Dermis microvascular lymphatic vessel endothelial cell (primary cell): ENCODE data around the gene TLE4. TPM values are rescaled to one million over a fixed set of nuclear protein-coding genes. Genes with fewer than 3 reads are reported as not detected.
"Not testable (repeated sequence)": the region's sequence is repeated elsewhere in the genome, so short reads cannot be mapped to it uniquely, and the experiment has no call there.

Source experiments
- DNase-seq, 2 donors: peaks; one replicate each; pipeline versions ENCODE4 v3.0.0 to v3.0.0-alpha.2; 2010; ENCODE audit warnings: low read depth in 2 of 2
- total RNA-seq: library from RNA; depleted of rRNA; stranded (reverse); fragments of >200 nt; gene quantifications from 2 replicates; pipeline ENCODE4 v1.2.1, GENCODE V29; 2014

The TLE4 gene
- total RNA-seq, 1 donor from 2014 or later, result 14.0 TPM

- no peak for DNase-seq
Measured at GRCh38 chr9:79633558-79633957, 61.8 kb downstream of the TLE4 start.

DNA sequence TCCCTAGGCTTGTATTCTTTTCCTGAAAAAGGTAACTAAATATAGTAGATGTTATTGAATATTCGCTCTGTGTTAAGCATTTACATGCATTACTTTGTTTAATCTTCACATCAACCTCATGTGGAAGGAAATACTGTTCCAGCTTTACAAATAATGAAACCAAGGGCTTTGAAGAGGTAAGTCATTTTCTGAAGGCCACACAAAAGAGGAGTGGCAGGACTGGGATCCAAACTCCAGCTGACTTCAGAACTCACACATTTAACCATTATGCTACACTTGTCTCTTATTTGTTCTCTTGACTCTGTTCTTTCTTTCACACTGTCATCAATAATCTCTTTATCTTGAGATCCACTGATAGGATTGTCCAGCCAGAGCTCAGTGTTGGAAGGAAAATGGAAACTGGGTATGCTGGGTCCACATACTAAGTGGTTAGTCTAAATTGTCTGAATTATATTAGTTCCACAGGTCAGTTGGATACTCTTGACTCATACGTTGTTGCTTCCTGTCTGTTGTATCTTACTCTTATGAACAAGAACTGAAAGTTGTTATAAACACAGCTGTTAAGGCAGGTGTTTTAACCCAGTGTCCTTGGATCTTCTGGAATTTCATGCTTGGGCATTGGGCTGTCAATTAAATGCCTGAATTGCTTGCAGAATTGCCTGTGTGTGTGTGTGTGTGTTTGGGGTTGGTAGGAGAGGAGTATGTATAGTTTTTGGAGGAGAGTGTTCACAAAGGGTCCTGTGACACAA is 65.6 kb downstream of the TLE4 start:
- peak in 1 of 2 donors; percentile 55 for DNase-seq

GRCh38 chr9:79638806-79639205 is 67.0 kb downstream of the TLE4 start:
- no peak for DNase-seq

GRCh38 chr9:79639354-79639753 is 67.6 kb downstream of the TLE4 start:
- DNase-seq, result no peak

DNA sequence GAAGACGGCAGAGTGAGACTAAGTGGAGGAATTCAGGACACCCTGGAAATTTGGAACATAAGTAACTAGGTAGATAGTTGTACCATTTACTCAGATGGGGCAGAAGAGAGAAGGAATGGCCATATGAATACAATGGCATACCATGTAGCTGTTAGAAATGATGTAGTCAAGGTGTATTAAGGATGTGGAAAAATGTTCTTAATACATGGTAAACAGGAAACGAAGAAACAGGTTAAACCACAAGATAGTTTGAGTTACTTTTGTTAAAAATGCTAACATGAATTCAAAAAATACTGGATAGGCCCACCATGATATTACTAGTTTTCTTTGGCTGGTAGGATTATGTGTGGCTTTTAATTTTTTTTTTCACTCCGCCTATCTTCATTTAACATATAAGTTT is 68.3 kb downstream of the TLE4 start:
- not testable (repeated sequence) for DNase-seq

DNA sequence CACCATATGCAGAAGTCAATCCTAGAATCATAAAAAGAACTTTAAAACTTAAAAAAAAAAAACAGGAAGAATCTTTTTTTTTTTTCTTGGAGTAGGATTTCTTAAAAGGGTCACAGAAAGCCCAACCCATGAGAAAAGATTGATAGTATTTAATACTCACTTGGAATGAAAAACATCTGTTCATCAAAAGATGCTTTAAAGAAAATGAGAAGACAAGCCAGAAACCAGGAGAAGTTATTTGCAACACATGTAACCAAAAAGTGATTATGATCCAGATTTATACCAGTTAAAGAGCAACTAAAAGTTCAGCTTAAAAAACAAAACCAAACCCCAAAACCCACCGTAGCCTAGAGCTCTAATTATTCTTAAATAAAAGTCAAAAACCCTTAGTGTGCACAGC is 69.3 kb downstream of the TLE4 start:
- DNase-seq, result no peak

- DNase-seq, result no peak
Measured at GRCh38 chr9:79642671-79643070, 70.9 kb downstream of the TLE4 start.

DNA sequence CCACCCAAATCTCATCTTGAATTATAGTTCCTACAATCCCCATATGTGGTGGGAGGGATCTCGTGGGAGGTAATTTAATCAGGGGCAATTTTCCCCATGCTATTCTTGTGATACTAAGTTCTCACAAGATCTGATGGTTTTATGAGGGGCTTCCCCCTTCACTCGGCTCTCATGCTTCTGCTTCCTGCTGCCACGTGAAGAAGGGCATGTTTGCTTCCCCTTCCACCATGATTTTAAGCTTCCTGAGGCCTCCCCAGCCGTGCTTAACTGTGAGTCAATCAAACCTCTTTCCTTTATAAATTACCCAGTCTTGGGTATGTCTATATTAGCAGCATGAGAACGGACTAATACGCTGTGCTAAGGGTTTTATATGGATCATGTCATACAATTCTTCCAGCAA is 72.3 kb downstream of the TLE4 start:
- no peak for DNase-seq

DNA sequence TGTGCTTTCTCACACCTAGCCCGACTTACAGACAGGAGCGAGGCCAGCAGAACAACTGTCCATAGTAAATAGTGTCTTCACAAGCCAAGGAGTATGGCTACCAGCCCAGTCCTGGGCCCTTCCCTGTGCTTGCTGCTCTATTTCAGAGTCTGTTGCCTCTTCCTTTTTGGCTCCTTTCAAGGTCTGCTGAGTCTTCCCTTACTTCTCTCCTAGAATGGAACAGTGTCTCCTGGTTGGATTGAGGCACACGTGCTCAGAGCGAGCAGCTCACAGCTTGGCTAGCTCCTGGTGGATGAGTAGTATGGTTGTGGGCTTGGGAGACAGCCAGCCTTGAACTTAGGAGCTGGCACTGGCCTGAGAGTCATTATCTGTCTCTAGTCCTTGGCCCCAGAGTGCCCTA is 72.8 kb downstream of the TLE4 start:
- DNase-seq, result no peak

DNA sequence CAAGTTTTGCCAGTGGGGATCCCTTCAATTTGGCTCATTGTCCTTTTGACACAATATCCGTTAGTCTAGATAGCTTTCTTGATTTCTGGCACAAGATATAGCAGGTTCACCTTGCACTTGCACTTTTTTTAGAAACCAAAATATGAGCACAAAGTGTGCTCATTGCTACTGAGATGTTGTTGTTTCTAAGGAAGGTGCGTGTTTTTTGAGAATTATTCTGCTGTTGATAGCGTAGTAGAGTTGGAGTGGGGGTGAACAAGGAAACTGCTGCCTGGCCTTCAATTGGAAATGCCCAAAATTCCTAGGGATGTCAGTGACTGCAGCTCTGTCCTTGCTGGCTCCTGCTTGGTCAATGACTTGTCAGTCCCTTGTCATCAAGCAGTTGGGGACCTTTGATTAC is 73.3 kb downstream of the TLE4 start:
- no peak for DNase-seq

- DNase-seq, result no peak
Measured at GRCh38 chr9:79646096-79646495, 74.3 kb downstream of the TLE4 start.

DNA sequence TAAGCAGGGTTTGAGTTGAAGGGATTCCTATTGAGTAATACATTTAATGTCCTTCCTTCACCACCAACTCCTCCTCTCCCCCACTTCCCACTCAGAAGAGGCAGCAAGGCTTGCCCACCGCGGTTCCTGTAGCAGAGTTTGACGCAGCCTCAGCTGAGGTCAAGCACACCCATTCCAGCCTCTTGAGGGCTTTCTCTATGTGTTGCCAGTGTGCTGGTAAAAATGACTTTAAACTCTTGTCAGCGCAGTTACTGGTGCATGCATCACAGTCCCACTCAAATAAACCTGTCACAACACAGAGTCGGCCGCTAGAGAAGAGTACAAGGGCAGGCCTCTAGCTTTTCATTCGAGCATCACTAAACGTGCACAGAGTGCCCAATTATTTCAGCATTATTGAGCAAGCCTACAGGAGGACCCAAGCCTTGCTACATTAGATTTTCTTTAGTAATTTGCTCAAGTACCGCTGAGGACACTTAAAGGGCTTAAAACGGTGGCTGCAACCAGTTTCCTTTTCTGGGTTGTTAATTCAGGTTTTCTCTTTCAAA is 79.6 kb downstream of the TLE4 start:
- DNase-seq, result no peak

DNA sequence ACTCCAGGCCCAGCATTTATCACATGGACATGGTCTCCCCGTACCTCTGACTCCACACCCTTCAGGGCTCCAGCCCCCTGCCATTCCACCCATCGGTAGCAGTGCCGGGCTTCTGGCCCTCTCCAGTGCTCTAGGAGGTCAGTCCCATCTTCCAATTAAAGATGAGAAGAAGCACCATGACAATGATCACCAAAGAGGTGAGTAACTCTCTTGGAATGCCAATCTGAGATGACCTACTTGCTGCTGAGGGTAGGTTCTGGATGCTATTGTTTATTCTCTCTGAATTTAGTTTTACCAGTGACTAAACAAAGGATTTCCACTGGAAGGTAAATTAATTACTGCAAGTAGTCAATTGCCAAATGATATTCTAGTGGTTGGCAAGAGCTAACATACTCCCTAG is 80.8 kb downstream of the TLE4 start:
- no peak for DNase-seq

GRCh38 chr9:79654591-79655382 is 83.0 kb downstream of the TLE4 start:
- DNase-seq, result not testable (repeated sequence)

DNA sequence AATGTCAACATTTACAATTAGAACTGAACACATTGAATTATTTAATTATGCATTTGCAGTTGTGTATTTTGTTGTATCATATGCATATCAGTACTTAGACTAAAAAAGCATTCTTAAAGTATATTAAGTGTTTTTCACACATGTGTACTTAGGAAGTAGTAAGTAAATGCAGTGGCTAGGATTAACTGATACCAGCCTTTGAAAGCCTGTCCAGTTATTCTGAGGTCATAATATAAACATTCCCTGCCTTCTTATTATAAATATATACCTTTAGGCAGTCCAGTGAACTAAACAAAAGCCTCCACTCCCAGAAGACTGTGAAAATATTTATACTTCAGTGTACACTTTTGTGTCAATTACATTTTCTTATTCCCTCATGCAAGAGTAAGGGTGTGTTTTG is 83.8 kb downstream of the TLE4 start:
- no peak for DNase-seq

DNA sequence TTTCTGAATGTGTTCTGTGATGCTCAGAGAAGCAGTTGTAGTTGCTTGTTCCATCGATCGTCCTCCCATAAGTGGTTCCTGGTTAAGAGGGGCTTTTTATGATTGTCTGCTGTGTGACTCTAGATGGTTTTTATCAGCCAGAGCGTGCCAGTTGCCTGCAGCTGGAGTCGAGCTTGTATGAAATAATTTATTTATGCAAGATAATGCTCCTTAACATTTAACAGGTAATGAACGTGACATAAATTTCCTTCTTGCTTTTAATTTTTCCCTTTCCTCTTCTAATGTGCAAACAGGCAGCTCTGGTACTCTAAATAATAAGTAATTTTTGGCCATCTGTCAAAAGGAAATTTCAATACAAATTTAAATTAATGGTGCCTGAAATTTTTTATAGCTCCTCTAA is 84.4 kb downstream of the TLE4 start:
- DNase-seq, result no peak

- DNase-seq, result no peak
Measured at GRCh38 chr9:79657891-79658290, 86.1 kb downstream of the TLE4 start.

GRCh38 chr9:79658926-79659325 is 87.2 kb downstream of the TLE4 start:
- no peak for DNase-seq

DNA sequence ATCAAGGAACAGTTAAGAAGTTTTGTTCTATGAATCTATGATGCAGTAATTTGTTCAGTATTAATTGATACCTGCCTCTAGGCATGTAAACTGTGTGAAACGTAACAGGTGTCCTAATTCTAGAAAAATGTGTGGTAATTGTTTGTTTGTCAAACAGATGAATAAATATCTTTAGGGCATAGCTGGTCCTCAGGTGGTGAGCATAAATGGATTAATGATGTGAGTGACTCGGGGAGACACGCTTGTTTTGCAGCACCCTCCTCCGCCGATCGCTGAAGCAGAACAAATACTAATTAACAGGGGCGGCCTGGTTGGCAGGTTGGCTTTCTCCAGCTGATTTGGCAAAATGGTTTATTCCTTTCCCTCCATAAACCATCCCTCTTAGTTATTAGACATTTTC is 88.8 kb downstream of the TLE4 start:
- no peak for DNase-seq

- DNase-seq, result no peak
Measured at GRCh38 chr9:79661279-79661678, 89.5 kb downstream of the TLE4 start.

DNA sequence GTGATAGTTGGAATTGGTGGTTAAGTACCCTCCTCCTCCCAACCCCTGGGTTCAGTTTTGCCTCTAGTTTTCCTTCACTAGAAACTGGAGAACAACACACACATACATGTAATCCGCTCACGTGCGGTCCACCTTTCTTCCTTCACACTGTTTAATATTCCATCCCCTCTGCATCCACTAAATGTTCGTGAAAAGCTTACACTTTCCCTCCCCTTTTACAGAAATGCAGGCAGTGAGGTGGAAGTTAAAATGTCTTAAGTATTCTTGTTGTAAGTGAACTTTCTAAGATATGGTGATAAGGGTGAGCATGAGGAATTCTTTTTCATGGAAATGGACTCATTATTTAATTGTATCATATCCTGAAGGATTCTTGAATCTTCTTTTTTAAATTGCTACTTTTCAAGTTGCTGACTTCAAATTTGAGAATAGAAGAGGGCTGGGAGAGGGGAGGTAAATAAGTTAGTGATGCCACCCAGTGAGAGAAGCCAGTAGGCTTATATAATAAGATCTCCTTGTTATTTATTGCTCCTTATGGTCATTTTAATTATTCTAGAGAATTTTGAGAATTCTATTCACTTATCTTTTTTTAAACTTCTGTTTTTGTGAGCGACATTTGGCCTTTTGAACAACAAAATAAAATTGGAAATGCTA is 90.2 kb downstream of the TLE4 start:
- no peak for DNase-seq

DNA sequence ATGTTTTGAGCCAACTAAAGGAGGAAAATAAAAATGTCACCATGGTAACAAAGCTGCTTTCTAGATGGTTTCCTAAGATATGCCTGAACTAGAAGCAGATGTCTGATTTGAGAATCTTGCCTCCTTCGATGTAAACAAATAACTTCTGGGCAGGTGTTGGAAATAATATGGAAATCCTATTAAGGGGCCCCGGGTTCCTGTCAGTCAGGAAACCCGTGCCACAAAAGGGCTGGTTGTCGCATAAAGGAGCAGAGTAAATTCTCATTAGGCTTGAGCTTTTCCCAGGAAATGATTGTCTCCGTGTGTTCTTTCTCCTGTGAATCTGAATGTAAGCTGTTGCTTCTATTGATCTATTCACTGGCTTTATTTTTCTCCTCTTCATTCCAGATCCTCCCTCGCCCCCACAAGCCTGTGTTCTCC is 90.8 kb downstream of the TLE4 start:
- DNase-seq, result peak in 1 of 2 donors; percentile 86
